ENCODE results near the gene PCDH20. TPM values are rescaled to one million over a fixed set of nuclear protein-coding genes. Genes with fewer than 3 reads are reported as not detected.

The PCDH20 gene
- total RNA-seq, 2 experiments from 2014 or later, result not detected

GRCh38 chr13:61362522-61362921 lies 53.1 kb downstream of the PCDH20 start:
- ChIA-PET POLR2A (no interaction called here), CTCF (no interaction called here)

Data from activated CD8-positive, alpha-beta memory T cell treated with anti-CD3 and anti-CD28 coated beads for 36 hours (primary cell).